ENCODE data around the gene CIZ1. TPM values are rescaled to one million over a fixed set of nuclear protein-coding genes. Genes with fewer than 3 reads are reported as not detected.

The CIZ1 gene
- total and polyA plus RNA-seq, 11 donors: 42.6 to 101 (median 73.8) TPM

GRCh38 chr9:128202648-128203023 is 11.3 kb upstream of the CIZ1 start:
- ATAC-seq (no peak), DNase-seq (no peak)
- peaks cover 0 to 19% (median 8%) of the 10 kb centered on the region in 12 donors for H3K4me1 ChIP-seq
- H3K36me3 ChIP-seq: no peaks in the 10 kb centered on the region
- peak overlapping the region in 7 of 12 donors; percentile 50 to 84 (median 75) for H3K4me3 ChIP-seq
- WGBS, 4 donors: 12 to 24% (median 17%) methylated on average over 2 of the region's 2 CpGs
- peak overlapping the region in 1 of 12 donors; percentile 62 for H3K27ac ChIP-seq
- H3K27me3 ChIP-seq: peaks cover 0 to 14% (median 6%) of the 10 kb centered on the region in 9 donors
- H3K9me3 ChIP-seq: no peaks in the 10 kb centered on the region
- intact Hi-C loops (cut with DNase I): loop anchor here in 2 of 10 donors (10.0 kb wide), 2 partner anchors 52 to 142 kb away; partner anchors contain the start of gene SLC27A4 (in 1 of the 2)
- no peak for TF ChIP-seq POLR2A (IDR thresholded peaks at IDR 0.05)
- TF ChIP-seq CTCF (IDR thresholded peaks at IDR 0.05): no peak

GRCh38 chr9:128201441-128202369 is 10.3 kb upstream of the CIZ1 start:
- TF ChIP-seq CTCF (IDR thresholded peaks at IDR 0.05) (no peak), POLR2A (IDR thresholded peaks at IDR 0.05) (no peak)
- intact Hi-C loops (cut with DNase I): loop anchor here in 2 of 10 donors (10.0 kb wide), 2 partner anchors 53 to 143 kb away; partner anchors contain the start of gene SLC27A4 (in 1 of the 2)
- no peak overlapping the region for H3K27ac ChIP-seq
- peaks cover 0 to 19% (median 8%) of the 10 kb centered on the region in 12 donors for H3K4me1 ChIP-seq
- peaks cover 0 to 14% (median 6%) of the 10 kb centered on the region in 9 donors for H3K27me3 ChIP-seq
- ATAC-seq (no peak), DNase-seq (peak in 1 of 5 donors; percentile 21)
- H3K36me3 ChIP-seq: no peaks in the 10 kb centered on the region
- no peaks in the 10 kb centered on the region for H3K9me3 ChIP-seq
- WGBS, 4 donors: 85 to 89% (median 88%) methylated on average over 12 to 13 of the region's 13 CpGs
- H3K4me3 ChIP-seq: no peak overlapping the region

GRCh38 chr9:128193469-128194096 is 2.2 kb upstream of the CIZ1 start:
- H3K4me3 ChIP-seq: peak overlapping the region in 4 of 12 donors; percentile 80 to 98 (median 94)
- no peak for TF ChIP-seq POLR2A (IDR thresholded peaks at IDR 0.05)
- no peak for TF ChIP-seq CTCF (IDR thresholded peaks at IDR 0.05)
- H3K36me3 ChIP-seq: peaks cover 0 to 18% (median 12%) of the 10 kb centered on the region in 9 donors
- H3K27me3 ChIP-seq: no peaks in the 10 kb centered on the region
- WGBS, 4 donors: 81 to 88% (median 83%) methylated on average over 14 of the region's 14 CpGs
- DNase-seq (no peak), ATAC-seq (no peak)
- peaks cover 7 to 31% (median 18%) of the 10 kb centered on the region in 12 donors for H3K4me1 ChIP-seq
- H3K9me3 ChIP-seq: no peaks in the 10 kb centered on the region
- intact Hi-C loops (cut with DNase I): loop anchor here in 2 of 10 donors (5.0 to 10.0 kb wide), 2 partner anchors 151 to 434 kb away; partner anchors contain the start of gene SLC27A4 (in 1 of the 2)
- peak overlapping the region in 9 of 12 donors; percentile 30 to 93 (median 90) for H3K27ac ChIP-seq

Measured in heart left ventricle (tissue), 16 donors.